ENCODE data around the gene HYCC2.
"Not testable (repeated sequence)": the region's sequence is repeated elsewhere in the genome, so short reads cannot be mapped to it uniquely, and the experiment has no call there.

Gene HYCC2

DNA sequence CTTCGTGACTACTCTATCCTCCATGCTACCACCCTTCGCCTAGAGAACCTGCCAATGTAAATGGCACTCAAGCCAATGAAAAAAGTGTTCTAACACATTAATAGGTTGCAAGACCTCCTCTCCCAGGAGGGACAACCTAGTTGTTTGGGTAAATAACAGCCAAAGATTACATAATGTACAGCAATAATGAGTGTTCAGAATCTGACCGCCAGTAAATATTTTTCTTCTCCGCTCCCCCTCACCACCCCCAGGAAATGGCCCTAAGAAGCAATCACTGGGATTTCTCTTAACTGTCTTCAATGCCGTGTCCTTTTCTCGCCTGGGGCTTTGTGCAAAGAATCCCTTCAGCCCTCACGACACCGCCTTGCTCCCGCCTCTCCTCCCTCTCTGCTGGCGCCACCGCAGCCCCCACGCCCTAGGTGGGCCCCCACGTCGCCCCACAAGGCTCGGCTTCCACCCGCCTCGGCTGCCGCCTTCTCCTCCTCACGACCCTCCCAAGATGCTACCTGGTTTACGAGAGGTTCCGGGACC lies 458 bp downstream of the HYCC2 start:
- no peak for DNase-seq

DNA sequence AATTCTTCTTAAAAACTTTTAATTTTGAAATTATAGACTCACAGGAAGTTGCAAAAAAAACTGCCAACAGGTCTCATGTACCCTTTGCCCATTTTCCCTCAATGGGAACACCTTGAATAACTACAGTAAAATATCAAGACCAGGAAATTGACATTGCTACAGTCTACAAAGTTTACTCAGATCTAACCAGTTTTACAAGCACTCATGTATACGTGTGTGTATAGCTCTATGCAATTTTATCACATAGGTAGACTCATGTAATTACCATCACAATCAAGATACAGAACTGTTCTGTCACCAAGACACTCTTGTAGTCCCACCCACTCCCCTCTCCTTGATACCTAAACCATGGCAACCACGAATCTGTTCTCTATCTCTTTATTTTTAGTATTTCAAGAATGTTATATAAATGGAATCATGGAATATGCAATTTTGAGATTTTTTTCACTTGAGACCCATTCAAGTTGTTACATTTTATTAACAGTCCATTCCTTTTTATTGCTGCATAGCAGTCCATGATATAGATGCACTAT lies 6.6 kb downstream of the HYCC2 start:
- DNase-seq, result no peak

GRCh38 chr2:201063516-201063915 lies 8.0 kb downstream of the HYCC2 start:
- DNase-seq, result not testable (repeated sequence)

DNA sequence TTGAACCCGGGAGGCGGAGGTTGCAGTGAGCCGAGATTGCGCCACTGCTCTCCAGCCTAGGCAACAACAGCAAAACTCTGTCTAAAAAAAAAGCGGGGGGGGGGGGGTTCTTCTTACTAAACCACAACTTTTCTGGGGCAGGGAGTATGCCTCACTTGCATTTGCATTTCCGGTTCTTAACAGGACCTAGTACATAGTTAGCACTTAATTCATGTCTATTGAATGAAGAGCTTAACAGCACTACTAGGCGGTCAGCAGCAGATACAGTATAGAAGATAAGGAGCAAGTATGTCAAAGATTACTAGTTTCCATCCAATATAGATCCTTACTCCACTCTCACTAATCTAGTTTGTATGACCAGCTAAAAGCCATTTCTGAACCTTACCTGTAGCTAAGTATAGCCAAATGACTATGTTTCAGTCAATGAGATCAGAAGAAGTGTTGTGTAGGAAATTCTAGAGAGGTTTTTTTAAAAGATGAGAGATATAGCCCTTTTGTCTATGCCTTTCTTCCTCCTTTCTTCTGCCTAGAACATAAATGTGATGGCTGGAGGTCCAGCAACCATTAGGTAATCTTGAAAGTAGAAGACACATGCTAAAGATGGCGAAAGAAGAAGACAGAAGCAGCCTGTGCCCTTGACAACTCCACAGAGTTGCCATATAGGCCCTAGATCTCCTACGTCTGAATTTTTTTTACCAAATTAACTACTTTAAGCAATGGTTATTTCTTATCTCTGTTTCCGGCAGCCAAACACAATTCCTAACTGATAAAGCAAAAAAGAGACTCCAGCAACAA lies 11.3 kb downstream of the HYCC2 start:
- DNase-seq, result no peak

GRCh38 chr2:201058914-201059313 lies 12.6 kb downstream of the HYCC2 start:
- DNase-seq, result no peak

GRCh38 chr2:201057715-201058248 lies 13.7 kb downstream of the HYCC2 start:
- no peak for DNase-seq

DNA sequence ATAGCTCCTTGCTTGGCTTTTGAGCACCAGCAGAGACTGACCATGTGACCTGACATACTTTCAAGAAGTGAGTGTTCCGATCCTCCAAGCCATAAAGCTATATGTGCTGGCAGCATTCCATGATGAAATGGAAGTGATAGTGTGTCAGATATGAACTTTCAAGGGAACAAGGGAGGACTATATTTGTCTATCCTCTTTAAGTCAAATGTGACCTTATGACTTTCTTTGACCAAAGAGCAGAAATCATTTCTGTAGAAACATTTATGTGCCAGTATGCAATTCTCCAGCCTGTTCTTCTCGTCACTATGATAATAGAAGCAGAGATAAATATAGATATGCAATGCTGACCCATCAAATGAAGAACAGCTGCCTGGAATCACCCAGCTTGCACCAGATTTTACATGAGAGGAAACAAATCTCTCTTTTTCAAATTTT lies 14.4 kb downstream of the HYCC2 start:
- no peak for DNase-seq

DNA sequence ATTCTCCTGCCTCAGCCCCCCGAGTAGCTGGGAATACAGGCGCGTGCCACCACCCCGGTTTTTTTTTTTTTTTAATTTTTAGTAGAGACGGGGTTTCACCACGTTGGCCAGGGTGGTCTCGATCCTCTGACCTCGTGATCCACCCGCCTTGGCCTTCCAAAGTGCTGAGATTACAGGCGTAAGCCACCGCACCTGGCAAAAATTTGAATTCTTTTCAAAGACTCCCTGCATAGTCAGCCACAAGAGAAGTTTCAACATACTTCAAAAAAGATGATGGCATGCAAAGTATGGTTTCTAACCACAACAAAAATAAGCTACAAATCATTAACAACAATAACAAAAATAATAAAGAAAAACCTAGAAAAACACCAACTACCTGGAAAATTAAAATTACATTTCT lies 22.0 kb downstream of the HYCC2 start:
- DNase-seq, result no peak

- no peak for DNase-seq
Measured at GRCh38 chr2:201046881-201047280, 24.6 kb downstream of the HYCC2 start.

DNA sequence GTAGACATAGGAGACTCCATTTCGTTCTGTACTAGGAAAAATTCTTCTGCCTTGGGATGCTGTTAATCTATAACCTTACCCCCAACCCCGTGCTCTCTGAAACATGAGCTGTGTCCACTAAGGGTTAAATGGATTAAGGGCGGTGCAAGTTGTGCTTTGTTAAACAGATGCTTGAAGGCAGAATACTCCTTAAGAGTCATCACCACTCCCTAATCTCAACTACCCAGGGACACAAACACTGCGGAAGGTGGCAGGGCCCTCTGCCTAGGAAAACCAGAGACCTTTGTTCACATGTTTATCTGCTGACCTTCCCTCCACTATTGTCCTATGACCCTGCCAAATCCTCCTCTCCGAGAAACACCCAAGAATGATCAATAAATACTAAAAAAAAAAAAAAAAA lies 28.4 kb downstream of the HYCC2 start:
- not testable (repeated sequence) for DNase-seq

GRCh38 chr2:201042451-201042850 lies 29.0 kb downstream of the HYCC2 start:
- DNase-seq, result not testable (repeated sequence)

DNA sequence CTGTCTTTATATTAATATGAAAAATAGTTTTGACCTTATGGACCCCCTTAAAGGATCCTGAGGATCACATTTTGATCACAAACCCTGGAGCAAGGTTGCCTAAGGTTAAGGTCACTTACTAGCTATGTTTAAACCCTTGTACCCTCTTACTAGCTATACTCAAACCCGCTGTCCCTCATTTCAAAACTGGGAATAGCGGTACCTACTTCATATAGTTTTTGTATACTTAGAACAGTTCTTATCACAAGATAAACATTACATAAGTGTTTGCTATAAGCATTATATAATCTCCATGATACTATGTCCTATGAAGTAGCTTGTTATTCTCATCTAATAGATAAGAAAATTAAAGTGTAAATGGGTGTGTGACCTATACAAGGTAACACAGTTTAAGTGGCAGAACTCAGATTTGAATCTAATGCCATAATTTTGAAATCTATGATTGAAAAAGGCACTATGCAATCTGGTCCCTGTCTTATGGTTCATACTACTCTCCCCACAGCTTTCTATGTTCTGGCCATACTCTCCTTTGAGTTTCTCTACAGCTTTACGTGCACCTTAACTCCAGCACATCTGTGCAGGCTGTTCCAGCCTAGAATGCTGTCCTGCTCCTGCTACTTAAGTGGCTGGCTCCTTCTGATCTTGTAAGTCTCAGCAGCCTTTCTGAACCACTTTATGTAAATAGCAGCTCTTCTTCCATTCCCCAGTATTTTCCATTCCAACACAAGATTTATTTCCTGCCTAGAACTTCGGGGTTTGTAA lies 30.4 kb downstream of the HYCC2 start:
- no peak for DNase-seq

- DNase-seq, result no peak
Measured at GRCh38 chr2:201038855-201039254, 32.6 kb downstream of the HYCC2 start.

DNA sequence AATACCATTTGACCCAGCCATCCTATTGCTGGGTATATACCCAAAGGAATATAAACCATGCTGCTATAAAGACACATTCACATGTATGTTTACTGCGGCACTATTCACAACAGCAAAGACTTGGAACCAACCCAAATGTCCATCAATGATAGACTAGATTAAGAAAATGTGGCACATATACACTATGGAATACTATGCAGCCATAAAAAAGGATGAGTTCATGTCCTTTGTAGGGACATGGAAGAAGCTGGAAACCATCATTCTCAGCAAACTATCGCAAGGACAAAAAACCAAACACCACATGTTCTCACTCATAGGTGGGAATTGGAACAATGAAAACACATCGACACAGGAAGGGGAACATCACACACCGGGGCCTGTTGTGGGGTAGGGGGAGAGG lies 33.1 kb downstream of the HYCC2 start:
- not testable (repeated sequence) for DNase-seq

GRCh38 chr2:201034355-201034754 lies 37.1 kb downstream of the HYCC2 start:
- DNase-seq, result not testable (repeated sequence)

GRCh38 chr2:201024518-201024917 lies 47.0 kb downstream of the HYCC2 start:
- no peak for DNase-seq

DNA sequence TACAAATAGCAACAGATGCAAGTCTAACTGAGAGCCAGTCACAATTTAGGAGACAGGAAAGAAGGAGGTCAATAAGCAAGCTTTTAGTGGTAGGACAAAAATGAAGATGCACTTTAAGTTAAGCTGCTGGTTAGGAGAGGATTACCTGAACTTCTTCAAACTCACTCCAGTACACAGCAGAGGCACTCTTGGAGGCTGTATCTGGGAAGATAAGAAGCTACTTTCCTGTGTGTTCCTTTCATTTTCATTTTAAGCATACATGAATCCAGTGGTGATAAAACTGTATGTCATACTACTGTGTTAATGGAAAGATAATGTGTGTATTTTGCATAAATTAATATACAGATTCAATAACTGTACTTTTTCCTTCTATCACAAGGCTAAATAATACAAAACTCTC lies 49.6 kb downstream of the HYCC2 start:
- no peak for DNase-seq
